Daoy (cell line): ENCODE data around the gene SEMA3G. TPM values are rescaled to one million over a fixed set of nuclear protein-coding genes. Genes with fewer than 3 reads are reported as not detected.

Experiments used
- DNase-seq: peaks from one replicate; pipeline ENCODE4 v3.0.0-alpha.2; 2015; ENCODE audit warnings: low read depth
- total RNA-seq: library from RNA; depleted of rRNA; stranded (reverse); fragments of >200 nt; shearing (Covaris generic); gene quantifications from 2 replicates; pipeline ENCODE4 v1.2.3, GENCODE V29; 2014; rRNA removed

SEMA3G gene
- total RNA-seq: 0.34 TPM in 1 of 2 replicates, not detected in the other

- DNase-seq: peak; percentile 67
Observed at GRCh38 chr3:52444860-52445793, at the start of gene SEMA3G. TSS of gene SEMA3G (minus strand) at chr3:52445103. CDS start at chr3:52445027, 76 bp downstream.

- no peak for DNase-seq
Observed at GRCh38 chr3:52494445-52494844, 49.5 kb upstream of the SEMA3G start.

GRCh38 chr3:52493232-52494017 is 48.5 kb upstream of the SEMA3G start:
- no peak for DNase-seq

DNA sequence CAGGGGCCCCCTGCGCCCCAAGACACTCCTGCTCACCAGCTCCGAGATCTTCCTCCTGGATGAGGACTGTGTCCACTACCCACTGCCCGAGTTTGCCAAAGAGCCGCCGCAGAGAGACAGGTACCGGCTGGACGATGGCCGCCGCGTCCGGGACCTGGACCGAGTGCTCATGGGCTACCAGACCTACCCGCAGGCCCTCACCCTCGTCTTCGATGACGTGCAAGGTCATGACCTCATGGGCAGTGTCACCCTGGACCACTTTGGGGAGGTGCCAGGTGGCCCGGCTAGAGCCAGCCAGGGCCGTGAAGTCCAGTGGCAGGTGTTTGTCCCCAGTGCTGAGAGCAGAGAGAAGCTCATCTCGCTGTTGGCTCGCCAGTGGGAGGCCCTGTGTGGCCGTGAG is 47.2 kb upstream of the SEMA3G start:
- no peak for DNase-seq

DNA sequence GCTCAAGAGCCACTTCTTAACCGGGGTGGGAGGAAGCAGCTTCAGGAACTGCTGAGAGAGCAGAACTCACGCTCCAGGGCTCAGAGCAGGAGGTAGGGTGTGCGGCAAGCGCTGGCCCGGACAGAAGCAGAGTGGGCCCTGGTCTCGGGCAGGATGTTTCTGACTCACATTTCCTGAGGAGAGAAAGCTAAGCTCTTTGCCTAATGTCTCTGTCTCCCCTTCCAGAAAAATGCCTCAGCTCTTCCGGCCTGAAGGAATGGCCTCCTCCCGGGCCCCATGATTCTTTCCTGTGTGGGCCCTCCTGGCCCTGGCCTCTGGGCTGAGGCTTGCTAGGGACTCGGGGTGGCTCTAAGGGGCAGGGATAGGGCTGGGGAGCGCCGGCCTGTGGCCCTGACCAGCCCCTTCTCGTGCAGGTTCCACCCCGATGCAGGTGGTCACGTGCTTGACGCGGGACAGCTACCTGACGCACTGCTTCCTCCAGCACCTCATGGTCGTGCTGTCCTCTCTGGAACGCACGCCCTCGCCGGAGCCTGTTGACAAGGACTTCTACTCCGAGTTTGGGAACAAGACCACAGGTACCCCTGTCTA is 46.1 kb upstream of the SEMA3G start:
- DNase-seq: peak; percentile 67

- no peak for DNase-seq
Observed at GRCh38 chr3:52490035-52490938, 45.4 kb upstream of the SEMA3G start.

DNA sequence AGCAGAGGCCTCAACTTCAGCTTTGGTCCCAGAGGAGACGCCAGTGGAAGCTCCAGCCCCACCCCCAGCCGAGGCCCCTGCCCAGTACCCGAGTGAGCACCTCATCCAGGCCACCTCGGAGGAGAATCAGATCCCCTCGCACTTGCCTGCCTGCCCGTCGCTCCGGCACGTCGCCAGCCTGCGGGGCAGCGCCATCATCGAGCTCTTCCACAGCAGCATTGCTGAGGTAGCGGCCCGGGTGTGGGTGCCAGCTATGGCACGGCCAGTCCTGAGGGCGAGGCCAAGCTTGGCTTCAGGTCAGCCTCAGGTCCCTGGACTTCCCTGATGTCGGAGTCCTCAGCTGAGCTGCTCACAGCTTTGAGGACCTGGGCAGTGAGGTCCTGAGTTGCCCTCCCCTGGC is 44.5 kb upstream of the SEMA3G start:
- DNase-seq: no peak

- no peak for DNase-seq
Observed at GRCh38 chr3:52488746-52489145, 43.8 kb upstream of the SEMA3G start.

GRCh38 chr3:52487788-52488691 is 43.1 kb upstream of the SEMA3G start:
- DNase-seq: no peak

GRCh38 chr3:52487050-52487787 is 42.3 kb upstream of the SEMA3G start:
- DNase-seq: no peak

DNA sequence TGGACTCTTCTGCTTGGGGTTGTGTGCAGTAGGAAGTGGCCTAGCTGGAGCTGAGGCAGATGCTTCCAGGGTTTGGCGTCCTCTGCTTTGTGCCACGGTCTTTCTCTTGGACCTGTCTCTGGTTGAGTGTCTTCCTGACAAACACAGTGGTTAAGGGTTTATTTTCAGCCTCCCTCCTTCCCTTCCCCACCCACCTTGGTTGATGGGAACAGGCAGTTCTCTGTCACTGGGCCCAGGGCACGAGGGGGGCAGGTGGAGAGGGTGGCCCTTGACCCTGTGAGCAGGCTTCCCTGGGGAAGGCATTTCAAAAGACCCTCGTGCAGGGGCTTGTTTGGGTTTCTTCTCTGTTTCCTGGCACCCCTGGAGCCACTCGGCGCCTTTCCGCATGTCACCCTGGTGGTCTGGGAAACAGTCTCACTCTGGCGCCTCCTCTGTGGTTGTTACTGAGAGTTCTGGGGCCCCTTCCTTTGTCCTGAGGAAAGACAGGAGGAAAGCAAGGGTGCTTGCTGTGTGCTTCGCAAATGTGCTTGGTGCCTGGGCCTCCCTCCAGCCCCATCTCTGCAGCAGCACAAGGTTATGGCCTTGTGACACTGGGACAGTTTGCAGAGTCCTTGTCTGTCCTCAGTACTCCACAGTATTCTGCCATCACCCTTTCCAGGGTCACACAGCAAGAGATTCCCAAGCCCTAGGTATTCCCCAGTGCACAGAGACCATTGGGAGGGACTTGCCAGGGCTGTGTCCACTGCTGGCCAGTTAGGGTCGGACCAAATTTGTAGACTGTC is 40.0 kb upstream of the SEMA3G start:
- DNase-seq: no peak

- no peak for DNase-seq
Observed at GRCh38 chr3:52483577-52484381, 38.9 kb upstream of the SEMA3G start.

- DNase-seq: no peak
Observed at GRCh38 chr3:52483081-52483480, 38.2 kb upstream of the SEMA3G start.

- no peak for DNase-seq
Observed at GRCh38 chr3:52481819-52482521, 37.1 kb upstream of the SEMA3G start.

- DNase-seq: no peak
Observed at GRCh38 chr3:52480768-52481715, 36.1 kb upstream of the SEMA3G start.
